ENCODE data around the gene KRTAP5-3.
"Not testable (repeated sequence)": the region's sequence is repeated elsewhere in the genome, so short reads cannot be mapped to it uniquely, and the experiment has no call there.

The KRTAP5-3 gene, protein sequence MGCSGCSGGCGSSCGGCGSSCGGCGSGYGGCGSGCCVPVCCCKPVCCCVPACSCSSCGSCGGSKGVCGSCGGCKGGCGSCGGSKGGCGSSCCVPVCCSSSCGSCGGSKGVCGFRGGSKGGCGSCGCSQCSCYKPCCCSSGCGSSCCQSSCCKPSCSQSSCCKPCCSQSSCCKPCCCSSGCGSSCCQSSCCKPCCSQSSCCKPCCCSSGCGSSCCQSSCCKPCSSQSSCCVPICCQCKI

DNA sequence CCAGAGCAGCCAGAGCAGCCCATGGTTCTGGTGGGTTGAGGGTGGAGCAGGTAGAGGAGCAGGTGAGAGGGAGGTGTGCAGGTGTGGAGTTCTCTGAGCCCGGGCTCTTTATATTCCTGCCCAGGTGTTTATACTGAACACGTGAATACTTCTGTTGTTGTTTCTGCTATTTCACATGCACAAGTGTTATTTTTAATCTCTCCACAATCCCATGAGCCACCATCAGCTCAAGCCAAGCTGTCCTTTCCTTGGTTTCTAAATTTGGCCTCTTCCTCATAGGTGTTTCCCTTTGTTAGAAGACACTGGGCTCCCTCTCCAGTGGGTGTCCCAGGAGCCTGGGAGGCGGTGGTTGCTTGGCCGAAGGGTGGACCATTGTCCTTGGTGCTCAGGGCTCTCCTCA is at the start of gene KRTAP5-3:
Gene KRTAP5-3, minus strand, starts transcription at position 101 of the 400 bp plus-strand sequence. Its CDS starts 78 bp downstream, at position 23.
- DNase-seq, result no peak

DNA sequence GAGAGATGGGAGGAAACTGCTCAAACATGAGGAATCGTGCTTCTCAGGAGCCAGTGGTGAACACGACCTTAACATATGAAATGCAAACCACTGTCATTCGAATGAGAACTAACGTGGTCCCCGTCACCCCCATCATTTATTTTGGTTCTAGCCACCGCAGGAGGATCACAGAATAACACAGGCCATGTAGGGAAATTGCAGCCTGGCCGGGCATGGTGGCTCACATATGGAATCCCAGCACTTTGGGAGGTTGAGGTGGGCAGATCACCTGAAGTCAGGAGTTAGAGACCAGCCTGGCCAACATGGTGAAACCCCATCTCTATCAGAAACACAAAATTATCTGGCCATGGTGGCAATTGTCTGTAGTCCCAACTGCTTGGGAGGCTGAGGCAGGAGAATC is 48.4 kb upstream of the KRTAP5-3 start:
- no peak for DNase-seq

DNA sequence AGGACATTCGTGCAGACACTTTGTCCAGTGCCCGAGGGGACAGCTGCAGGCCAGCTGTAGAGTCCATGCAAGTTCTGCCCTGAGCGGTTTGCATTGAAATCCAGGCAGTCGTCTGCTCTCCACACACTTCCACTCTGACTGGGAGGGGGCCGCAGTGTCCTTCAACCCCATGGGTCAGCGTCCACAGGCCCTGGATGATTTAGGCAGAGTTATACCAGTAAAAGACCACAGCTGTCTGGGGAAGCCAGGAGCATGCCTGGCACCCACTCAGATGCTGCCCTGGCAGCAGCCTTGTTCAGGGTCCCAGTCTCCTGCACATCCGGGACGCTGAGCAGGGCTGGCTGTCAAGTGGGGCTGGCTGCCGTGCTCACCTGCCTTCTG is 47.8 kb upstream of the KRTAP5-3 start:
- DNase-seq, result no peak

DNA sequence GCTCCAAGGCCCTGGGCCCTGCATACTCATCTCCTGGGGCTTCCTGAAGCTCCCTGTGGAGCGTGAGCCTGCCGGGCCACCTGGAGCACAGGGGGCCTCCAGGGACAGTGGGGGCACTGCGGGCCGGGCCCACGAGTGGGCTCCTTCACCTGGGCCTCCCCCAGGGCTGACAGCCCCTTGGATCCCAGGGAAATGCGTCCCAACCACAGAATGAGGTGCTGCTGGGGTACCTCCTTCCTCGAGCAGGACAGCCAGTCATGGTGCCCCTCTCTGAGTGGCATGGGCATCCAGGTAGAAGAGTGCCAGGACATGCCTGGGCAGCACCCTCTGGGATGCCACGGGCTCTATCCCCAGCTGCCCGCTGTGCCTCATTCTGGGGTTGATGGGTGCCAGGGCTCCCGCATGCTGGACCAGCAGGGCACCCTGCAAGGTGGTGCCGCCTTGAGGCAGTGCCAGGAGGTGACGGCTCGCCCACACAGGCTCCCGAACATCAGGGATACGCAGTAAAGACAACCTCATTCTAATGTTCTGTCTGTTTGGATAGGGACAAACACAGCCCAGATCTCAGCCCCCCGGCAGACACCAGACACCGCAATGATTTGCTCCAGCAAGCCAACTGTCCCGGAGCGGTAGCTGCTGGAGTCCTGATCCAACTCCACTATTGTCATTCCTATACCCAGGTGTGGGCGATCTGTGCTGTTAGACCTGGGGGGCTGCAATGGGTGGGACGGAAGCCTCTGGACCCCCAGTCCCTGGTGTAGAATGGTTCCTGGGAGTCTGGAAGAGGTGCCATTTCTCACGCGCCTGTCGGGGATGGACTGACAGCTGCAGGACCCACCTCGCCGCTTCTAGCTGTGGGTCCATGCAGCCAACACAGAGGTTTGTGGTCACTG is 47.2 kb upstream of the KRTAP5-3 start:
- DNase-seq, result no peak

DNA sequence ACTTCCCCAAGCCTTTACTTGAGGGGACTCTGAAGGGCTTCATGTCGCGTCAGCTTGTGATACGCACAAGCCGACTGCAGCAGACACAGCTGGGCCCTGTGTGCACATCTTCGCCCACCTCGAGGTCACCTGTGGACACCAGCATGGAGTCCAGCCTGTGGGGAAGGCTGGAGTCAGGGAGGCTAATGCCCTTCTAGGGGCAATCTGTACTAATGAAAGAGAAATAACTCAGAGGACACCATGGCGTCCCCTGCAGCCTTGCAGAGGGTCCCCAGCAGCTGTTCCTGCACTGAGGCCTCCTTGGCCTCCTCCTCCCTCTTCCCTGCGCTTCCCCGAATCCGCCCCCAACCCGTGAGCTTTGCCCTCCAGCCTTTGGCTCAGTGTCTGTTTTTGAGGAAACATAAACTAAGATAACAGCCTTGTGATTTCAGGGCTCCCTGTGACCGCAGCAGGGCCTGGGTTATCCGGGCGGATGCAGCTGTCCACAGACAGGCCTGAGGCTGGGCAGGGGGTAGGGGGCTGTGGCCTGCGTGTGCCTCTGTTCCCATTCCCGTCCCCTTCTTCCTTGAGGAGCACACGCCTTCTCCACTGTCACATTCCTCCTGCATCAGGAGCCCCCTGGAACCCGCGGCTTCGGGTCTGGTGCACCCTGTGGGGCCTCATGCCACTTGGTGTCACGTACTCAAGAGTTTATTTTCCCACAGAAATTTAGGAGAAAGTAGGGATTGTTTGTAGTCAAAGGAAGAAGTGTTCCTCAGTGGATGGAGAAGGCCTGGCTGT is 46.3 kb upstream of the KRTAP5-3 start:
- no peak for DNase-seq

DNA sequence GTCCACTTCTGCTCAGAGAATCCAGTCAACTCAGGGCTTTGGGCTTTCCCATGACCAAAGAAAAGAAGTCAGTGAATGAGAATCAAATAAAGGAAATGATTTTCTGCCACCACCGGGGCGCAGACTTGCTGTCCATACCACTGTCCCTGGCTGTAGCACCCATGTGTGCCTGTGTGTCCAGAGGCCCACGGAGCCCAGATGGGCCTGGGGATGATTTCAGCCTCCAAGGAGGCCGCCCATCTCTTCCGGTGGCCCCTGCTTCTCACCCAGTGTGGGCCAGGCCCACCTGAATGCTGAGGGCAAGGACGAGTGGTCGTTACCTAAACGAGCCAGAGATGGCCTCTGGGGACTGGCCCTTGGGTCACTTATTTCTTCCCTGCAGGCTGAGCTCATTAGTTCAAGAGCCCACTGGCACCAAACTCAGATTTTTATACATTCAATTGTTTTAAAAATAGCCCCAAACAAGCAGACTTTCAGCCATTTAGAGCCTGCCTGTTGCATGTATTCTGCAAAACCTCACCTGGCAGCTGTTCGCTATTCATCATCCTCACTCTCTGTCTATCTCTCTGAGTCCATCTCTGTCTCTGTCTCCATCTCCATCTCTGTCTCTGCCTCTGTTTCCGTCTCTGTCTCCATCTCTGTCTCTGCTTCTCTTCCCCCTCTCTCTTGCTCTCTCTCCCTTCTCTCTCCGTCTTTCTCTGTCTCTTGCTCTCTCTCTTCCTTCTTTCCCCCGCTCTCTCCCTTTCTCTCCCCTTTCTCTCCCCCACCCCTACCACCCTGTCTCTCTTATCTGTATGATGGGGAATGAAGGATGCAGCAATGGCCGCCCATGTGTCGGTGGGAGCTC is 45.5 kb upstream of the KRTAP5-3 start:
- DNase-seq, result no peak

DNA sequence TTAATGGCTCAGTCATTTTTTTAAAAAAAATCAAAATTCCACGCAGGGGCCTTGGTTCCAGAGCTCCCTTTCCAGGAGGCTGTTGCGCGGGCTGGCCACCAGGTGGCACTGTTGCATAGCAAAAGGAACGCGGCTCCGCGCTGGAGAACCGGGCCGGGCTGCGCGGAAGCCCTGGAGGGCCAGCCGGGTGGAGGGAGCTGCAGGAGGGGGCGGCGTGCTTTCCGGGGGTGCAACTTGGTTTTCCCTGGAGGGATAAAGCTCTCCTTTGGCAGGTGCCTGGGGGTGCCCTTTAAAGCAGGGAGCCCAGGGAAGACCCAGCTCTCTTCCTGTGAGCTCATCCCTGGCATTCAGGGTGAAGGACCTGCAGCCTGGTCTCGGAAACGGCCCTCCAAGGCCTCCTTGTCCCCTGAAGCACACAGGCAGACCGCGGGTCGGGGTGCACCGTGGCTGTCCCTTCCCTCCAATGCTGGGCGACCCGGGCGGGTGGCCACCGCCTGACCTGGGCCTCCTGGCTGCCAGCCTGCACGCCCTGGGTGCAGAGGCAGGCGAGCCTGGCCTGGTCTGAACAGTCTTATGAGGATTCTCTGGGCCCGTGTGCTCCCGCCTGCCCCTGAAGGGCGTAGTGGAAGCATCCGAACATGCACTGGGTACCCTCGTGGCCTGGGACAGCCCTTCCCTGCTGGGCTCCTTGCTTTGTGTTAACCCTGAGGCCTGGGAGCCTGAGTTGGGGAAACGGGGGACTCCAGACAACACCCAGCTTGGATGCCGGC is 44.7 kb upstream of the KRTAP5-3 start:
- DNase-seq, result peak; percentile 83

DNA sequence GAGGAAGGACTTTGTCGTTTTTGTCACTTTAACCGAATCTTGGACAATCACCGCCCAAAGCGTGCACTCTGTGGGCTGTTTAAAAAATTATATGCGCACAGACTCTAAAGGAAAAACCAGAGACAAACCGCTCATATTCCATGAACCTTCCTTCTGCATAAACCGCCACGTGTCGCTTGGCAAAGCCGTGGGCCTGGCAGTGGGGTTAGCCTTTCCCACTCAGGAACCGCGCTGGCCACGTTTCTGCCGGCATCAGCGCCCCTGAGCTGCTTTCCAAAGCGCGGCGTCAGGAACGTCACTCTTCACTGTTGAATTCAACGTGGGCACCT is 44.1 kb upstream of the KRTAP5-3 start:
- no peak for DNase-seq

DNA sequence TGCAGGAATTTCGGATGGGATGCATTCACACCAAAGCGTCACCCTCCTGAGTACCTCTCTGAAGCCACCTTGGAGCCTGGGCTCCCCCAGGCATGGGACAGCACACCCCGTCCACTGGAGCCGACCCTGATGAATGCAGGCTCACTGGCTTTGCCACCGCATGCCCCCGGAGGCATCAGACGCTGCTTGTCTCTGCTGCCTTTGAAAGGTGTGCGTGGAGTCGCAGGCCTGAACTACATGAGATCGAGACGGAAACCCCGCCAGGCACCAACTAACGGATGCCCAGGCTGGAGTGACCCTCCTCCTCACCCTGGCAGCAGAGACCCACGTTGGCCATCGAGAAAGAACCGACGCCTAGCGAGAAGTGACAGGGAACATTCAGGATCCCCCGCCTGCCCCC is 43.8 kb upstream of the KRTAP5-3 start:
- DNase-seq, result no peak

DNA sequence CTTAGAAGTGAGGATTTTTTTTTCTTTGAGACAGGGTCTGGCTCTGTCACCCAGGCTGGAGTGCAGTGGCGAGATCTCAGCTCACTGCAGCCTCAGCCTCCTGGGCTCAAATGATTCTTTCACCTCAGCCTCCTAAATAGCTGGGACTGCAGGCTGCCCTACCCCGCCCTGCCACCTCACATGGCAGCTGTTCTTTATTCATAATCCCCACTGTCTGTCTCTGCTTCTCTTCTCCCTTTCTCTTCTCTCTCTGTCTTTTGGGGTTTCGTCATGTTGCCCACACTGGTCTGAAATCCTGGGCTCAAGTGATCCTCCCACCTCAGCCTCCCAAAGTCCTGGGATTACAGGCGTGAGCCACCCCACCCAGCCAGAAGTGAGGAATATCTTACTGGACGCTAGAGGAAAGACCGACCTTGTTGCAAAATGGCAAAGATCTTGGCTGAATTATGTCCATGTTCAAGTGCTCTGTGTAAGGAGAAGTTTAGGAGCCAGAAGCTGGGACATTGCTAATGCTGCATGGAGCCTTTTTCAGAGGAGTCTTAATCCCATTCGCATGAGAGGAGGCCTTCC is 43.2 kb upstream of the KRTAP5-3 start:
- DNase-seq, result no peak

DNA sequence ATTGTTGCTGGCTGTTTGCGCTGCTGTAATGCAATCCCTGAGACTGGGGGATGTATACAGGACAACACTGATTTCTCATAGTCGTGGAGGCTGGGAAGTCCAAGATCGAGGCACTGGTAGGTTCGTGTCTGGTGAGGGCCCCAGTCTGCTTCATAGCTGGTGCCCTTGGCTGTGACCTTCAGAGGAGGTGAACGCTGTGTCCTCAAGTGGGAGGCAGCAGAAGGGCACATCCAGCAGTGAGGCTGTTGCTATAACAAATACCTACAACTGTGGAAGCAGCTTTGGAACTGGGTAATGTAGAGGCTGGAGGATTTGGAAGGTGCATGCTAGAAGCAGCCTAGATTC is 42.6 kb upstream of the KRTAP5-3 start:
- no peak for DNase-seq

DNA sequence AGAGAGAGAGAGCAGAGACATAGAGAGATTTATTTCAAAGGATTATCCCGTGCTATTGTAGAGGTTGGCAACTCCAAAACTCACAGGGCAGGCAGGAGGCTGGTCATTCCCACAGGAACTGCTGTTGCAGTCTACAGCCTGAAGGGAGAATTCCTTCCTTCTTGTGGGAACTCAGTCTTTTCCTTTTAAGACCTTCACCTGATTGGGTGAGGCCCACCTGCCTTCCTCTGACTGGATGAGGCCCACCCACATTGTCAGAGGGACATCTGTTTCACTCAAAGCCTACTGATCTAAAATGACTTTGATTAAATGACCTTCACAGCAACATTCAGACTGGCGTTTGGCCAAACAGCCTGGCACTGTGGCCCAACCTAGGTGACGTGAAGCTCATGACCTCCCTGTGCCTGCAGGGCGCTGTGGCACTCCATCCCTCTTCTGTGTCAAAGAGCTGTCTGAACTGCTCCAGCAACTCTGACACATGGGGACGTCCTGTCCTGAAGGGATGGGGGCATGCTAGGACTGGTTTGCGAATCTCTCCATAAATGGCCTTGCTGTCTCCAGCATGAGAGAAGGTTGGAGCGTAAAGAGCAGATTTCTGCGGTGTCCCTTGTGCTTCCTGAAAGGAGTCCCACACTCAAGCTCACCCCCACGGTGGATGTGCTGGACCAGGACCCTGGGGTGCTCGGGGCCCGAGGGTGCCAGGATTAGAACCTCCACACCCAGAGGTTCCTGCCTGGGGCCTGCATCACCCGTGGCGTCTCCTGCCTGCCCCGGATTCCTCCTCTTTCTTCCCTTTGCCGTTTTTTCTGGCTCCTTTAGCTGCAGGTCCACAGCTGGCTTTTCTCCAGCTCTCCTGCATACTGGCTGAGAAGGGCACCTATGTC is 42.0 kb upstream of the KRTAP5-3 start:
- no peak for DNase-seq

DNA sequence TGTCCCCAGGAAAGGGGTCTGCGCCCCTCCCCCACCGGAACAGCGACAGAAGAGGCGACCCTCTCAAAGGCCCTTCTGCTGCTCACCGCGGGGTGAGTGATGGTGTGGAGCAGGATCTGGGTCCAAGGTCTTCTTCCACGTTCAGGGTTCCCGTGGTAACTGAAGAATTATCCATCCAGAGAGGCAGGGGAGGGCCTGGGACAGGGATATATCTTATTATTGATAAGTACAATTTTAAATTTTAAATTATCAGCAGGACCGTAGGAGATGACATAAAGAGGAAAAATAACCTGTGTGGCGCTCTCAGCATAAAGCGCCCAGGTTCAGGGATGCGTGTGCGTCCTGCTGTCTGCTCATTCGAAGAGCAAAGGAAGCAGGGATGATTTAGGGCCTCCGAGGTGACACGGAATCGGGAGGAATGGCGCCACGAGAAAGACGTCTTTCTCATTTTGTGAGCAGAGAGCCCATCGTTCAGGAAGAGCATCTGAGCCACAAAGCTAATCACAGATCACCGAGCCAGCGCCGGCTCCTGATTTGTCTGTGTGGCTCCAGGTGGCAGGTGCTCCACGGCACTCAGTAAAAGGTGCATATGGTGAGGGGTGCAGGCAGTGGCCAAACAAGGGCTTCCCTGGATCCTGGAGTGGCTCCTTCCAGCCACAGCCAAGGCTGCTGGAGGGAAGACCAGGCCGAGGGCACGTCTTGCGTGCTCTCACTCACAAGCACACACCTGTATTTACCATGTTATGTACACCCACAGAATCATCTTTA is 40.6 kb upstream of the KRTAP5-3 start:
- no peak for DNase-seq

DNA sequence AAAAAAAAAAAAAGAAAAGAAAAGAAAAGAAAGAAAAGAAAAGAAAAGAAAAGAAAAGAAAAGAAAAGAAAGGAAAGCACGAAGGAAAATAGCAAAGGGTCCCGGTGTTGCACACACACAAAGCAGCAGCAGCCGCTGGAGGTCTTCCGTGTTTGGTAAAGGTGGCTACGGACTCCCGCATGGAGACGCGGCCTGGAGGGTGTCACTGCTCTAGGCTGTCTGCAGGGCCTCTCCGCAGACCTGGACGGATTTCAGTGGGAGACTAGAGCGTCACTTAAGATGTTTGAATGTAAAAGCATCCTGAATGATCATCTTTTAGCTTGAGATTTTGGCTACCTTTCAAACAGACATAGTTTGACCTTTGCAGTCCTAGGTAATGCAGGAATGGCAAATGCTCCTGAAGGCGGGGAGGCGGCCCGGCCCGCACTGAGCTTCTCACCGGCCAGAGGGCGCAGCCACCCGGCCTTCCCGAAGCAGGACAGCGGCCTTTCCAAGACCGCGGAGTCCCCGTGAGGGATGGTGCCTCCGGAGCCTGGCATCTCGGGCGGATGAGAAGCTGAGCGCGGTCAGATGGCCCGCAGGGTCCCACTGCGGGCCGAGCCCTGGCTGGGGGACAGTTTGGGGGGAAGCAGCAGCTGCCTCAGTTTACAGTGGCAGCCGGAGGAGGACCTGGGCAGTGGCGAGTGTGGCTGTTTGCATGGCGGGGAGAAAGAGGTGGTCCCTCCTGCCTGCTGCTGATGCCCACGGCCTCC is 39.8 kb upstream of the KRTAP5-3 start:
- no peak for DNase-seq

DNA sequence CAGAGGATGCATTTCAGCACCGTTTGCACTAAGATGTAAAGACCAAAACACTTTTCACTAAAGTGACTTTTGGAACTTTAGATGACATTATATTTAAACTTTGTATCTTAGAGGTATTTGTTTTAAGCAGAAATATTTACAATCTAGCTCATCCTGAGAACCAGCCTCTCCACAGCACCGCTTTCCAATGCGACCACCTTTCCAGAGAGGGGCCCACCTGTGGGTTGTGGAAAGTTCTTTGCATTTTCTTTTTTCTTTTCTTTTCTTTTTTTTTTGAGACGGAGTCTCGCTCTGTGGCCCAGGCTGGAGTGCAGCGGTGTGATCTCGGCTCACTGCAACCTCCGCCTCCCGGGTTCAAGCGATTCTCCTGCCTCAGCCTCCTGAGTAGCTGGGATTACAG is 38.3 kb upstream of the KRTAP5-3 start:
- not testable (repeated sequence) for DNase-seq

DNA sequence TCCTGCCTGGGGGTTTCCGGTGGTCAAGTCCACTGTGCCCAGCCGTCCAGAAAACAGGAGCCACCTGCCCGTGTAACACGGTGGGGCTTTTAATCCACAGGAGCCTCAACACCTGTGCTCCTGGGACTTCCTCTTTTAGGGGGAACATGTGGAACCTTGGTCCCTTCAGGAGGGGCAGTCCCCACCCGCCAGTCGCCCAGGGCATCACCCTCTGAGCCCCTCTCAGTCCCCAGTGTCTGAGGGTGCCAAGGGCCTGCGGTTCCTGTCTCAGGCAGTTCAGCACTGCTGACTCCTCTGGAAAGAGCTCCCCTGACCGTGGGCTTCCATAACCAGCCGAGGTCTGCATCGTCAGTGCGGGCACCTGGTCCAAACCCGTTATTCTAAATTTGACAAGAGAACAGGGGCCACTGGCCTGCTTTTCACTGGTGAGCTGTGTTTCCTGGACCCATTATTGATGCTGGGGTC is 37.1 kb upstream of the KRTAP5-3 start:
- no peak for DNase-seq

DNA sequence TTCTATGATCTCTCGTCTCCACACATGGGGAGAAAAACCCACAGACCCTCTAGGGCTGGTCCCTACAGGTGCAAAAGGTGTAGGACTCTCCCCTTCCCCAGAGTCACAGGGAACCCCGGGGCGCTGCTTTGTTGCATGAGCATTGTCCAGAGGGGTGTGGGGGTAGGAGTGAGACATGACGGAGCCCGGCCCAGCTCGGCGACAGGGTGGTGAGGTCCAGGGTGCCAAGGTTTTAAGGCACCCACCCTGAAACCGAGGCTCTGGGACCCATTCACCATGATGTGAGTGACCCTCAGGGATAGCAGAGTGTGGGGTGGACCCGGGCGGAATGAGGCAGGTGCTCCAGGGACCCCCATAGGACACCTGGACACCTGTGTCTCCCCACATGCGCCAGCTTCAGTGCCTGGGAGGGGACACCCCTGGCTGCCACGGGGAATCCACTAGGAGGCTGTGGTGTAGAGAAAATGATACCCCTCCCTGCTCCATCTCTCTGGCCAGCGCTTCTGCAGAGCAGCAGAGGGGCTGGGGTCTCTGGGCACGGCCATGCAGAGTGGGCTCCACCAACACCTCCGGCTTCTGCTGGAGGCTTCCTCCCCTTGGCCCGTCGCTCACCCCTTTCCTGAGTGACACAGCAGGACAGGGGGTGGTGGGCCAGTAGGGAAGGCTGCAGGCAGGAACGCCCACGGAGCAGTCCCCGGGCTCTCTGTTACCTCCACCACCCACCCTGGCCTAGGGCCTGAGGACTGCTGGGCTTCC is 36.5 kb upstream of the KRTAP5-3 start:
- no peak for DNase-seq

DNA sequence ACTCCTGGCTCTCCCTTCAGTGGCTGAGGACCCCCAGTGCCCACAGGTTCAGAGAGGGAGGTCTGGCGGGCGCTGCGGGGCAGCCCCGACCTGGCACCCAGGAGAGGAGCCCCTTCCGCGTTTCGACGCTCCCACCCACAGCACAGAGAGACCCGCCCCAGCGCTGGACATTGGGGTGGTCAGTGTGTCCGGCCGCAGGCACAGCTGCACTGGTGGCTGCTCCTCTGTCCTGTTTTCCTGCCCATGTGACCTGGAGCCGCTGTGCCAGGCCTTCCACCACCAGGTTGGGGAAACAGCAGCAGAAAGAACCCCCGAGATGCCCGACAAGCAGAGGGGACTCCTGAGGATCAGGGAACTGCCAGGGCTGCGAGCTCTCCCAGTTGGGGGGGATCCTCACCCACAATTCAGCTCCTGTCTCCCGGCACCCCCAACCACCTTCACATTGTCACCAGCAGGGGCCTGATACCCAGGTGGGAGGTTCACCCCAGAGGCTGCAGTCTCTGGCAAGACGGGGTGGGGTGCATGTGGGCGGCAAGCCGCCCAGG is 35.0 kb upstream of the KRTAP5-3 start:
- no peak for DNase-seq

Data from activated CD4-positive, alpha-beta T cell treated with anti-CD3 and anti-CD28 coated beads, Interleukin-2, Interleukin-6, amounts not matched to agents 100 ng/mL and 50 ng/mL, durations not matched to agents 16 hours and 8 hours (primary cell).